Brain pericyte (primary cell): ENCODE results near the gene MKNK2.
"Not testable (repeated sequence)": the region's sequence is repeated elsewhere in the genome, so short reads cannot be mapped to it uniquely, and the experiment has no call there.

Experiments
- DNase-seq: peaks from one replicate; pipeline ENCODE4 v3.0.0-alpha.2; 2012; ENCODE audit warnings: low read depth, low spot score

Gene MKNK2

DNA sequence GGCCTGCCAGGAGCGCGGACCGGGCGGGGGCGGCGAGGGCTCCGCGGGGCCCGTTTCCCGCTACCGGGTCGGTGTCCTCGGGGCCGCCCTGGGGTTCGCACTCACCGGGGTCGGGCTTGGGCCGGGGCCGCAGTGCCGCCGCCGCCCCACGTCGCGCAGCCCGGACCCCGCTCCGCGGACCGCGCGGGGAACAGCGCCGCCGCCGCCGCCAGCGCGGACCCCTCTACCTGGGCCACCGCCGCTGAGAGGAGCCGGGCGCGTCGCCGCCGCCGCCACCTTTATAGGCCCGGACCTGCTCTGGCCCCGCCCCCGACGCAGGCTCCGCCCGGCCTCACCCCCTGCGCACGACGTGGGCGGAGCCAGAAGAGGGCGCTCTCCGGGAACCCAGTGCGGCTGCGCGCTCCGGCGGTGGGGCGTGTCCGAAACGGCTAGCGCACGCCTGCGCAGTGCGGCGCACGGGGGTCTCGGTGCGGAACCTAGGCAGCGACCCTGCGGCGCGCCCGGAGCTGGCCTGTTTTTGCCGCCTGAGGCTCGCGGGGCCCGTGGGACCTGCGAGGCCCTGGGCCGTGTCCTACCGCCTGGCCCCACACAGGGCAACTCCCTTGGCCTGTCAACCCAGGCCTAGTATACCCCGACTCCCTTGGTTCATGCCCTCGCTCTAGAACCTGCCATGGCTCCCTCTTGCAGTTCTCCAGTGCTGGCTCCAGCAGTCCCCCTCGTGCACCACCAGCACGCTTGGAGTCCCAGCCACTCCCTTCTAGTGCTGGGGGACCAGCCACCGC, at the start of gene MKNK2:
Gene MKNK2, minus strand, starts transcription at position 254 of the 782 bp plus-strand sequence. CDS start 393 bp downstream, outside the sequence.
- no peak for DNase-seq

DNA sequence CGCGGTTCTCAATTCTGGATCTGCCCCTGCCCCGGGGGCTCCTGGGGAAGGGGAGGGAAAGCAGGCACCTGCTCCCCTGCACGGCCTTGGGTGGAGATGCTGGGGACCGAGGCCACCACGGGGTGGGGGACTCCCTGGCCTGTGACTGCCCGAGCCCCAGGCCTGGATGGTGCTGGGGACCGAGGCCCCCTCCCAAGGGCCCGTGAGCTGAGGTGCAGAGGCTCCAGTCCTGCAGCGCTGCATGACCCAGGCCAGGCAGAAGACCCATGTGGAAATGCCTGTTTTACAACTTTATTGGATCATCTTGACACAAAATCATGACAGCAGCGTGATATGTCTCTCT, 49.6 kb upstream of the MKNK2 start:
- no peak for DNase-seq

DNA sequence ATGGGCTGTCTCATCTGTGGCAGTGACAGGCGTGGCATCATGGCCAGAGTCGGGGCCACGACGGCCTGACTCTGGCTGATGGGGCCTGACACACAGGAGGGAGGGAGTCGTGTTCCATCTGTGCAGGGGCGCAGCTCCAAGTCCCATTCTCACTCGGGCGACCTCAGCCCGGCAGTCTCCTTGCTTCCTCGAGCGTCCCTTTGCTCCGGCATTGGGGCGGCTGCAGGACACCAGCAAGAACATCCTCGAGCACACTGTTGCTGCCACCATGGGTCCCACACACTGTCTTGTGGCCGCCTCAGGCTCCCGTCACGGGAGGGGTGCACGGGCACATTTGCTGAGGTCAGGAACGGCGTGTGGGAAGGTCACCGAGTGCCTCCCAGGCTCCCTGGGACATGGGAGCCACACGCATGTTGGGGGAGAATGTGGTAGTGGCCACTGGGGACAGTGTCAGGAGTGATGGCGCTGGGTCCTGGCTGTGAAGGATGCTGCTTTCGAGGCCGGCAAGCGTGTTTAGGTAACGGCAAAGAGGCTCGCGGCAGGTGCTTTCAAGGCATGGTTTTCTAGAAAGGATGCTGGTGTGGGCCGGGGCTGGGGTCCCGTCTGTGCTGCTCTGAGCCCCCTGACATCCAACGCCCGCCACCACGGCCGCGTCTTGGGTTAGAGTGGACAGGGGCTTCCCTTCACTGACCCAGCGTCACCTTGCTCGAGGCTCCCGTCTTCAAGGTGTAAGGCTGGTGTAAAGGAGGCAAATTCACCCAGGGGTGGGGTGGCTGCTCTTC, 49.1 kb upstream of the MKNK2 start:
- DNase-seq, result no peak

DNA sequence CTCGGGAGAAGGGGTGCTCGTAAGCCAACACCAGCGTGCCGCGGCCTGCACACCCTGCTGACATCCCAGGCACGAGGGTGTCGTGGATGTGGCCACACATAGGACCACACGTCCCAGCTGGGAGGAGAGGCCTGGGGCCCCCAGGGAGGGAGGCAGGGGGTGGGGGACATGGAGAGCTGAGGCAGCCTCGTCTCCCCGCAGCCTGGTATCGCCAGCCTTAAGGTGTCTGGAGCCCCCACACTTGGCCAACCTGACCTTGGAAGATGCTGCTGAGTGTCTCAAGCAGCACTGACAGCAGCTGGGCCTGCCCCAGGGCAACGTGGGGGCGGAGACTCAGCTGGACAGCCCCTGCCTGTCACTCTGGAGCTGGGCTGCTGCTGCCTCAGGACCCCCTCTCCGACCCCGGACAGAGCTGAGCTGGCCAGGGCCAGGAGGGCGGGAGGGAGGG, 48.0 kb upstream of the MKNK2 start:
- DNase-seq, result no peak

DNA sequence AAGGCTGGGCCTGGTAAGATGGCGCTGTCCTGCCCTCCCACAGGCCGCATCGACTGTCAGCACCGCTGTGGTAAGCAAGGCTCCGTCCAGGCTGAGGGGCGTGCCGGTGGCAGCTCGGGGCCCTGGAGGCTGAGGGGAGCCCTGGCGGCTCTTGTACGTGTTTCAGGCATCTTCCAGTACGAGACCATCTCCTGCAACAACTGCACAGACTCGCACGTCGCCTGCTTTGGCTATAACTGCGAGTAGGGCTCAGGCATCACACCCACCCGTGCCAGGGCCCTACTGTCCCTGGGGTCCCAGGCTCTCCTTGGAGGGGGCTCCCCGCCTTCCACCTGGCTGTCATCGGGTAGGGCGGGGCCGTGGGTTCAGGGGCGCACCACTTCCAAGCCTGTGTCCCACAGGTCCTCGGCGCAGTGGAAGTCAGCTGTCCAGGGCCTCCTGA, 46.9 kb upstream of the MKNK2 start:
- no peak for DNase-seq

DNA sequence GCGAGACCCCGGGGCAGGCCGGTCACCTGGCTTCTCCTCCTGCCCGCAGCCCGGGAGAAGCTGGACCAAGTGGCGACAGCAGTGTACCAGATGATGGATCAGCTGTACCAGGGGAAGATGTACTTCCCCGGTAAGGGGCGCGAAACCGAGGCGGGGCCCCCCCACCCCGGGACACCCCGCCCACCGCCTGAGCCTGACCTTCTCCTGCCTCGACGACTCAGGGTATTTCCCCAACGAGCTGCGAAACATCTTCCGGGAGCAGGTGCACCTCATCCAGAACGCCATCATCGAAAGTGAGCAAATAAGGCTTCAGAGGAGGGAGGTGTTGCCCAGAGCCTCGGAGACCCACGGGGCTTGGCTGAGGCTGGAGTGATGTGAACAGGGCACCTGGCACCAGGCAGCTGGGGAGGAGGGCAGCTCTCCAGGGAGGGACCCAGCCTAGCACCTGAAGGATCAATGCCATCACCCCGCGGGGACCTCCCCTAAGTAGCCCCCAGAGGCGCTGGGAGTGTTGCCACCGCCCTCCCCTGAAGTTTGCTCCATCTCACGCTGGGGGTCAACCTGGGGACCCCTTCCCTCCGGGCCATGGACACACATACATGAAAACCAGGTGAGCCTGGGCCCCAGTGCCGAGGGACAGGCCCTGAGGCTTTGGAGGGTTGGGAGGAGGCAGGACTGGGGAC, 46.3 kb upstream of the MKNK2 start:
- DNase-seq, result no peak

DNA sequence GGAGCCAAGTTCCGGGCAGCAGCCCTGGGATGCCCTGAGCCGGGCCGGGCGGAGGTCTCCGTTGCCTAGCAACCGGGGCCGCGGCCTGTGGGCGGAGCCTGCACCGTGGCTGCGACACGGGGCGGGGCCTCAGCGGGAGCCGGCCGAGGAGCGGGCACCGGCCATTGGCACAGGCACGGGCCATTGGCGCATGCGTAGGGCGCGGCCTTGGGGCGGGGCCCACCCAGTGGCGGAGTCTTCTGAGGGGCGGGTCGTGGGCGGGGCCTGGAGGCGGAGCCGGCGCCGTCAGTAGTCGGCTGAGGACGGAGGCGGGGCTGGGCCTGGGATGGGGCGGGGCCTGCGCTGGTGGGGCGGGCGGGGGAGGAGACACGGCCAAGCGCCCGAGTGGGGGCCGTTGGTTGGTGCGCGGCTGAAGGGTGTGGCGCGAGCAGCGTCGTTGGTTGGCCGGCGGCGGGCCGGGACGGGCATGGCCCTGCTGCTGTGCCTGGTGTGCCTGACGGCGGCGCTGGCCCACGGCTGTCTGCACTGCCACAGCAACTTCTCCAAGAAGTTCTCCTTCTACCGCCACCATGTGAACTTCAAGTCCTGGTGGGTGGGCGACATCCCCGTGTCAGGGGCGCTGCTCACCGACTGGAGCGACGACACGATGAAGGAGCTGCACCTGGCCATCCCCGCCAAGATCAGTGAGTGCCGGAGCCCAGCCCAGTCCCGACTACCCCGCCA, 45.6 kb upstream of the MKNK2 start, which contains the start of gene IZUMO4:
Gene IZUMO4, plus strand, starts transcription at position 436 of the 723 bp plus-strand sequence. Its CDS starts 31 bp downstream, at position 467.
- peak; percentile 91 for DNase-seq

DNA sequence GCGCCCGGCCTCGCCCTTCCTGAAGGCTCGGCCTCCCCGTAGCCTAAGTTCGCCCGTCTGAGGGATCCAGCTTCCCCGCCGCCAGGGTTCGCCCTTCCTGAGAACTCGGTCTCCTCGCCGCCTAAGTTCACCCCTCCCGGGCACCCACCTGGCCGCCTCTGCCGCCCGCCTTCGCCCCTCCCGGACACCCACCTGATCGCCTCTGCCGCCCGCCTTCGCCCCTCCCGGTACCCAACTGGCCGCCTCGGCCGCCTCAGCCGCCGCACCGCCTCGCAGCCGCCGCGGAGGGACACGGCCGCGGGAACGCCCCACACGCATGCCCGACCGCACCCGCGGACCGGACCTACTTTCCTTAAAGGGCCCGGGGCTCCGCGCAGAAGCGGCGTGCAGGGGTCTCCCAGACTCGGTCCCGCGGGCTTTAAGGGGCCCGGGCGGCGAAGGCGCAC, 45.0 kb upstream of the MKNK2 start, which contains the start of gene MOB3A:
Gene MOB3A, minus strand, starts transcription at position 293 of the 446 bp plus-strand sequence. CDS start 17,766 bp downstream, outside the sequence.
- DNase-seq, result no peak

DNA sequence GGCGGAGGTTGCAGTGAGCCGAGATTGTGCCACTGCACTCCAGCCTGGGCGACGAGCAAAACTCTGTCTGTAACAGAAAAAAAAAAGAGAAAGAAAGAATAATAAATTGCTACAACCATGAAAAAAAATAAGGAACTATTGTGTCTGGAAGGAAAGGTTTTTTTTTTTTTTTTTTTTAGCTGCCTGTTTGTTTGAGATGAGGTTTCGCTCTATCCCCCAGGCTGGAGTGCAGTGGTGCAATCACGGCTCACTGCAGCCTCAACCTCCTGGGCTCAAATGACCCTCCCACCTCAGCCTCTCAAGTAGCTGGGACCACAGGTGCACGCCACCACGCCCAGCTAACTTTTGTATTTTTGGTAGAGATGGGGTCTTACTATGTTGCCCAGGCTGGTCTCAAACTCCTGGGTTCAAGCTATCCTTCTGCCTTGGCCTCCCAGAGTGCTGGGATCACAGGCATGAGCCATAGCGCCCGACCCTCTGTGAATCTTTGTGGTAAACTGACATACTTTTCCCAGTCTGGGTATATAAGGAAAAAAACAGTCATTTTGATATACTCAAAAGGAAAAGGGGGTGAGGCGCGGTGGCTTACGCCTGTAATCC, 41.0 kb upstream of the MKNK2 start:
- not testable (repeated sequence) for DNase-seq

DNA sequence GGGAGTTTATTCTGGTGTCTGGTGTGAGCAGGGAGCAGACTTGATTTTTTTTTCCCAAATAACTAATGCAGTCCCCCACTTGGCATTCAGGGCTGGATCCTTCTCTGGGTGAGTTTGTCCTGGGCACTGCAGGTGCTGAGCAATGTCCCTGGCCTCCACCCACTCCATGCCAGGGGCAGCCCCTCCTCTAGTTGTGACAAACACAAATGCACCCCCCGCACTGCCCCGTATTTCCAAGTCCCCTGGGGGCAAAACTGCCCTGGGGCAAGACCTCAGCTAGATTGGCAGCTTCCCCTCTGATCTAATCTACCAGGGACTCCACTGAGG, 38.6 kb upstream of the MKNK2 start:
- DNase-seq, result no peak

DNA sequence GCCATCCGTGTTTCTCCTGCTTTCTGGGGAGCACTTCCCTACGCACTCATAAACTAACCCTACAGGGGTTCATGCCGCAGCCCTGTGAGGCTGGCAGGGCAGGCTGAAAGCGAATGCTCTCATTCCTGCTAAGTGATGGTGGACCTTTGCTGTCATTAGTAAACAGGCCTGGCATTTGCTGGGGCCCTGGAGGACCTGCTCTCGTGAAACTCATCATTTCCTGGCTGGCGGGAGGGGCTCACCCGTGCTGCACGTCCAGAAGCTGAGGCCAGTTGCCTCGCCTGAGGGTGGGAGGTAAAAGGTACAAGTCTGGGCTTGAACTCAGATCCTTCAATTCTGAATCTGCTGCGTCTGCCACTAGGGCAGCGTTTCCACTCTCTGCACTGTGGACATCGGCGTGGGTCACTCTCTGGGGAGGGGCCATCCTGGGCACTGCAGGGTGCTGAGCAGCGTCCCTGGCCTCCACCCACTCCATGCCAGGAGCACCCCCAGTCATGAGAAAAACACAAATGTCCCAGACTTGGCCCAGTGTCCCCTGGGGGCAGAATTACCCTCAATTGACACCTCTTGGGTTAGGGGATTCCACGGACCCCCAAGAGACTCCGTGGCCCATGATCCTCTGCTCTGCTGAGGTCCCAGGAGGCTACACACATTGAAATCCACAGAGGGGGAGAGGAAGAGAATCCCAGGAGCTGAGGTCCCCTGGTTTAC, 38.1 kb upstream of the MKNK2 start:
- no peak for DNase-seq

DNA sequence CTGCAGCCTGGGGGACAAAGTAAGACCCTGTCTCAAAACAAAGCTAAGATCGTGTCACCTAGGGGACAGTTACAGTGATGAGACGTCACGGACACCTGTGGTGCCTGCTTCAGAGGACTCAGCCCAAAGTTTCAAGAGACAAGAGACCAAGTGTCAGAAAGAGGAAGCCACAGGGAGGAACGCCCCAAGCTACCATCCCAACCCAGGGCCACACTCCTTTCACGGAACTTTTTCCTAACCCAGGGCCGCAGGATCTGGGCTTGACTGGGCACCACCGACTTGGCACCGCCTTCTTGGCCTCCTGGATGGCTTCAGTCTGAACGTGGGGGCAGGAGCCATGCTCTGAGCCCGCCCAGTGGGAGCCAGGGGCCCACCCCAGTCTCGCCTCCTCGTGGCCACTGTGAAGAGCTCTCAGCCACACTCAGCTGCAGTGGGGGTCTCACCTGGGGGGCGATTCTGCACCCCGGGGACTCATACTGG, 36.6 kb upstream of the MKNK2 start:
- DNase-seq, result no peak

DNA sequence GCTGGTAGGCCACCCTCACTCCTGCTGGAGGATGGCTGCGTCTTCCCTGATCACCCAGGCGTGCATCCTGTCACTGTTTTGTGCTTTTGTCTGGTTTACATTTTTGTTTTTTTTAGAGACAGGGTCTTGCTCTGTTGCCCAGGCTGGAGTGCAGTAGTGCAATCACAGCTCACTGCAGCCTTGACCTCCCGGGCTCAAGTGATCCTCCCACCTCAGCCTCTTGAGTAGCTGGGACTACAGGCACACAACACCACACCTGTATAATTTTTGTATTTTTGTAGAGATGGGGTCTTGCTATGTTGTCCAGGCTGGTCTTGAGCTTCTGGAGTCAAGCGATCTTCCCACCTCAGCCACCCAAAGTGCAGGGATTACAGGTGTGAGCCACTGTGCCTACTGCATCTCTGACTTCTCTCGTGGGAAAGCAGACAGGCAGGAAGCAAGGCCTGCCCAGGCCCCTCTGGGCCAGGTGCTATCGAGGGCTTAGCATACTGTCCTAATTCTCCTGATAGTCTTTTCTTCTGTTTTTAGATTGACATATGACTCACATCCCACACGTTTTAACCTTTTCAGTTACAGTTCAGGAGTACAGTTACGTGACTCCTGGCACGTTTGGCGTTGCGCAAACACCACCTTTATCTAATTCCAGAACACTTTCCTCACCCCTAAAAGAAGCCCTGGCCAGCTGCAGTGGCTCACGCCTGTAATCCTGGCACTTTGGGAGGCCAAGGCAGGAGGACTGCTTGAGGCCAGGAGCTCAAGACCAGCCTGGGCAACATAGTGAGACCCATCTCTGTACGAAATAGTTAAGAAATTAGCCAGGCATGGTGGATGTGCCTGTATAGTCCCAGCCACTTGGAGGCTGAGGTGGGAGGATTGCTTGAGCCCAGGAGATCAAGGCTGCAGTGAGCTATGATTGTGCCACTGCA, 35.9 kb upstream of the MKNK2 start:
- DNase-seq, result not testable (repeated sequence)

DNA sequence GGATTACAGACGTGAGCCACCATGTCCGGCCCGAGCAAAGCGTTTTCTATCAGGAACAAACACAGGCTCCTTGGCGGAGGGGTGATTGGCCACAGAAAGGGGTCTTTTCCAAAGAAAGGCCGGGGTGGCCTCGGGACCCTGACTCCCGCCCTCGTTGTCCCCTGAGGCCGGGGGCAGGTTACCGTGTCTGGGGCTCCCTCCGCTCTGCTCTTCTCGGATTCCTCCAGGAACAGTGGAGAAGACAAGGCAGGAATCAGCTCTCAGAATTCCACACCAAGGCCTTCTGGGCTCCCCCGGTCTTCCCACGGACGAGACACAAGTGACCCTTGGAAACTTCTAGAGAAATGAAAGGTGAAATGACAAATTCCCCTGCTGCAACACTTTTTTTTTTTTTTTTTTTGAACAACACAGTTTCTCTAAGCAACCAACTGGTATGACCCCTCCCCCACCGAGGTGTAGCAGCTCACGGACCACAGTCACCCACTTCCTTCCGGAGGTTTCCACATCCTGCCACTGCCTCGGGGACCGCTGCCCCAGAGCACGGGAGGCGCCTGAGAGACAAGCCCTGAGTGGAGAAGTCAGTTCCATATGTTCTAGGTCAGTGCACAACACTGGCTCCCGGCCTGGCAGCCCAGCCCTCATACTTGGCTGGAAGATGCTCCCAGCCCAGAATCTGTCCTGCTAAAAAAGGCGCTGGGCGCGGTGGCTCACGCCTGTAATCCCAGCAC, 34.1 kb upstream of the MKNK2 start:
- DNase-seq, result no peak

DNA sequence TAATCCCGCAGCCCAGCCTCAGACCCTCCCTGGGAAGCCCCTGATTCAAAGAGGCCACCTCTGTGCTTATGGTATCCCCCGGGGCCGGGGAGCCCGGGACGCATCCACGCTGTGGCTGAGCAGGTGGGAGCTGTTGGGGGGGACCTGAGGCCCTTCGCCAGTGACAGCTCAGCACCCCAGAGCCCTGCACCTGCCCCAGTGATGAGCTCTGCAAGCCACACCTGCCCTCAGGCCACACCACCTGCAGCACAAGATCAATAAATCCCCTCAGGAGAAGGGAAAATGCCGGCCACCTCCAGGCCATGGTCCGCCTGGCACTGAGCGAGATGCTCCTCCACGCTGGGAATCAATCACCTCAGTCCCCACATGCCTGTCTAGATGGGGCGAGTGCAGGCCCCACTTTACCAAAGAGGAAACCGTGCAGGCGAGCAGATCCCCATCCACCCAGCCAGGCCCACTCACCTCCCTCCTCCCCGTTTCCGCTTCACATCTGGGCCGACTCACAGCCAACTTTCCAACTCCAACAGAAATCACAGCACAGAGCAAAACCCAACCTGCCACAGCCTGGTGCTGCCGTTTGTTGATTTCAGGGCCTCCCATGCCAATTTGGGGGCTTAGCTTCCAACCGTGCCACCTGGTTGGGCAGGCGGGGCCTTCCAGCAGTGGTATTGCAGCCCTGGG, 32.3 kb upstream of the MKNK2 start:
- DNase-seq, result no peak

DNA sequence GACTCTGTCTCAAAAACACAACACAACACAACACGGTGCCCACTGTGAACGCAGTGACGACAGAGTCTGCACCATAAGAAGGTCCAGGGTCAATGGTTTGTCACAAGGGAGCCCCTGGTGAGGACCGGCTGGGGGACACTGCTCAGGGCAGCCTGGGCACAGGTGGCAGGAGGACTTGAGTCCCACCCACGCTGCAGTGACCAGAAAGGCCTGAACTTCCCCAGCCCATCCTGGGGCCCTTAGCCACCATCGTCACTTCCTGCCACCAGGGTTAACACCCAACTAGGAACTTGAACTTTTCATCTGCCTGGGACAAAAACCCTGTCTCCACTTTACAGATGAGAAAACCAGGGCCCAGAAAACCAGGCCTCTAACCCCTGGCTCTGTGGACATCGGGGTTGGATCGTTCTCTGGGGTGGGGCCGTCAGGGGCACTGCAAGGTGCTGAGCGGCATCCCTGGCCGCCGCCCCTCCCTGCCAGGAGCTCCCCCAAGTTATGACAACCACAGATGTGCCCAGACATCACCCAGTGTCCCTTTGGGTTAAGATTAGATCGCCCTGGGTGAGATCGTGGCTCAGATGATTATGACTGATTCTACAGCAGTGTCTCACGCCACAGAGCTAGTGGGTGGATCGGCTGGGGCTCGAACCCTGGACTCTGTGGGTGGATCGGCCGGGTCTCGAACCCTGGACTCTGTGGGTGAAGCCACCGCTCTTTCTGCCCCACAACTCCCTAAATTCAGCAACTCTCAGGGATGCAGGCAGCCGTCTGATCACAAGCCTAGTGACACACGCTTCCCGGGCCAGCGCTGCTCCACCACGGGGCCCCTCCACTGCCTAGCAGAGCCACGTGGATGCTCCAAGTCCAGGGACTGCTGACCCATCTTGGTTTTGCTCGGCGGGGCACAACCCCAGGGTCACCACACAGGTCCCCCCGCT, 31.1 kb upstream of the MKNK2 start:
- no peak for DNase-seq
